Keratinocyte (primary cell): ENCODE data around the gene FEZF1. TPM values are rescaled to one million over a fixed set of nuclear protein-coding genes. Genes with fewer than 3 reads are reported as not detected.

ENCODE experiments used
- DNase-seq: peaks from one replicate; pipeline ENCODE4 v3.0.0-alpha.2; 2011; ENCODE audit warnings: low read depth, missing footprints, low spot score
- FAIRE-seq: peaks from 2 replicates; lab custom pipeline; 2011; peaks lifted over from hg19 to GRCh38; lab: Jason Lieb, UNC
- H2AFZ ChIP-seq: 2 replicates; pipeline ENCODE4 v1.6.0; 2012; ENCODE audit warnings: low read length, control low read depth, inconsistent platforms; ENCODE audit not compliant: control insufficient read depth
- H3K27ac ChIP-seq: 2 replicates; pipeline ENCODE4 v1.5.1; 2011; ENCODE audit warnings: low read length; ENCODE audit not compliant: control insufficient read depth, insufficient read depth
- H3K27me3 ChIP-seq: 3 replicates; pipeline ENCODE4 v1.6.0; 2011; ENCODE audit warnings: low read length; ENCODE audit not compliant: control insufficient read depth, insufficient read depth; ENCODE audit errors: extremely low read depth
- H3K36me3 ChIP-seq, 2 experiments: 2 replicates in 1 of 2; 3 replicates in 1 of 2; pipeline ENCODE4 v1.5.1; 2011; ENCODE audit warnings: low read length in 2 of 2, mild to moderate bottlenecking in 1 of 2; ENCODE audit not compliant: control insufficient read depth in 2 of 2, insufficient read depth in 2 of 2; ENCODE audit errors: extremely low read depth in 1 of 2
- H3K4me1 ChIP-seq: 3 replicates; pipeline ENCODE4 v1.5.1; 2011; ENCODE audit warnings: low read length; ENCODE audit not compliant: control insufficient read depth, insufficient read depth; ENCODE audit errors: extremely low read depth
- H3K4me2 ChIP-seq: 3 replicates; pipeline ENCODE4 v1.6.0; 2011; ENCODE audit warnings: low read depth, low read length; ENCODE audit not compliant: control insufficient read depth, insufficient read depth; ENCODE audit errors: extremely low read depth
- H3K4me3 ChIP-seq, 3 experiments: fragments of 200-600 bp in 1 of 3; sonication (generic) in 1 of 3; 2 replicates in 2 of 3; 3 replicates in 1 of 3; pipeline ENCODE4 v1.5.1; 2011 to 2016; ENCODE audit warnings: low read length in 3 of 3, mild to moderate bottlenecking in 3 of 3, control low read depth in 2 of 3, inconsistent platforms in 1 of 3, low read depth in 1 of 3, mixed read lengths in 1 of 3, mixed run types in 1 of 3, moderate library complexity in 1 of 3; ENCODE audit not compliant: control insufficient read depth in 2 of 3, insufficient read depth in 2 of 3; ENCODE audit errors: extremely low read depth in 1 of 3
- H3K79me2 ChIP-seq: 2 replicates; pipeline ENCODE4 v1.6.0; 2012; ENCODE audit warnings: low read length; ENCODE audit not compliant: control insufficient read depth, insufficient read depth
- H3K9ac ChIP-seq: 3 replicates; pipeline ENCODE4 v1.6.0; 2011; ENCODE audit warnings: low read length; ENCODE audit not compliant: control insufficient read depth, insufficient read depth; ENCODE audit errors: extremely low read depth
- H3K9me1 ChIP-seq: 3 replicates; pipeline ENCODE4 v1.6.0; 2011; ENCODE audit warnings: low read length; ENCODE audit not compliant: control insufficient read depth, insufficient read depth; ENCODE audit errors: extremely low read depth
- H3K9me3 ChIP-seq: 2 replicates; pipeline ENCODE4 v1.5.1; 2012; ENCODE audit warnings: low read depth, low read length; ENCODE audit not compliant: control insufficient read depth
- H4K20me1 ChIP-seq: 3 replicates; pipeline ENCODE4 v1.6.0; 2011; ENCODE audit warnings: low read length; ENCODE audit not compliant: control insufficient read depth, insufficient read depth; ENCODE audit errors: extremely low read depth
- EZH2 ChIP-seq: IDR thresholded peaks from one replicate; pipeline ENCODE4 v1.6.1; 2012; ENCODE audit warnings: inconsistent platforms, mild to moderate bottlenecking, low read length, moderate library complexity
- dilution Hi-C: fragments of 300-500 bp; cut with MboI; formaldehyde crosslinking; loops from one replicate; pipeline ENCODE4 v1.7.0; 2020; ENCODE audit warnings: low sequenced_read_pairs; ENCODE audit not compliant: extremely low pct_ligation_motif_present
- polyA minus RNA-seq, 3 experiments: library from RNA; depleted of rRNA, polyadenylated mRNA; stranded (reverse); fragments of >200 nt; gene quantifications; 1 replicate in 1 of 3; 2 replicates in 1 of 3; 3 replicates in 1 of 3; pipeline ENCODE4 v1.2.3, GENCODE V29; 2011
- polyA plus RNA-seq, 5 experiments: library from polyadenylated mRNA; depleted of rRNA in 3 of 5; stranded (reverse) in 3 of 5; stranded (forward) in 1 of 5; unstranded in 1 of 5; fragments of >200 nt; gene quantifications; 1 replicate in 1 of 5; 2 replicates in 3 of 5; 3 replicates in 1 of 5; pipeline versions ENCODE4 v1.2.1 to v1.2.3, GENCODE V29; 2011 to 2012; ENCODE audit warnings: missing spikeins in 2 of 5, low read depth in 1 of 5, low replicate concordance in 1 of 5
- TF ChIP-seq, protein P1 (sequence below), 3 experiments: IDR thresholded peaks in 1 of 3; conservative IDR thresholded peaks in 1 of 3; optimal IDR thresholded peaks in 1 of 3; 2 replicates in 2 of 3; 3 replicates in 1 of 3; pipeline versions ENCODE3 to v1.5.1; 2011; ENCODE audit warnings: low read length in 3 of 3, mild to moderate bottlenecking in 3 of 3, moderate library complexity in 2 of 3, control low read depth in 1 of 3, inconsistent platforms in 1 of 3; ENCODE audit not compliant: insufficient read depth in 2 of 3; ENCODE audit errors: extremely low read depth in 1 of 3

The FEZF1 gene
- not detected in 3 replicates for polyA plus RNA-seq
- polyA plus RNA-seq (2011; ENCODE audit: low read depth) = not detected
- polyA plus RNA-seq (2011; cell fraction: cytosol; rRNA removed) = not detected in 2 replicates
- polyA plus RNA-seq (2011; cell fraction: nucleus; rRNA removed) = not detected in 2 replicates
- not detected in 2 replicates for polyA plus RNA-seq (2012; ENCODE audit: low replicate concordance)
- not detected in 3 replicates for polyA minus RNA-seq
- polyA minus RNA-seq (2011; cell fraction: cytosol; rRNA and poly(A)+ RNA removed) = not detected
- not detected in 2 replicates for polyA minus RNA-seq (2011; cell fraction: nucleus; rRNA and poly(A)+ RNA removed)

DNA sequence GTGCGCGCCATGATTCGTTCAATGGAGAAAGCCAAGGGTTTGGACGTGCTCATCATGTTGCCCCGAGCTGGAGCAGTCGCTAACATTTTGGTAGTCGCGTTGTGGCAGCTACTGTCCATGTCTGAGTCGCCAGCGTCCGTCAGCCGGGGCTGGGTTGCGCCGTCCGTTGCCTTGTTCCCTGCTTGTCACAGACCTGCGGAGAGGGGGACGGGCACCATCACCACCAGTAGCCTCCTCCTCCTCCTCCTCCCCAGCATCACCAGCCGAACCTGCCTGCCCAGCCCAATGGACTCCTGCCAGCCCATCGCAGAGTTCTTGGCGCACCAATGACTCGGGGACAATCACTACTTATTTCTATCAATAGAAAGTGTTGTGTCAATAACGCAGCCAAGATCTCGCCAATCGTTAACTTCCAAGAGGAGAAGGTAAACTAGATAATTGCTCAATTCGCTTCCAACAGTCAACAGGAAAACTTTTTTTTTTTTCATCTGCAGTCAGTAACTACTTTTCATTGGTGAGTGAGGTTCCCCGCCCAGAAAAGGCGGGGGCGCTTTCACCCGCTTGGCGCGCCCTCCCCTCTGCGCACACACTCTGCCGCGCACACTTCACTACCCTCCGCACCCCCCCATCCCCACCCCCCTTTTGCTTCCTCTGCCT, at the start of gene FEZF1:
Gene FEZF1 (minus strand): TSS at position 432 of the 657 bp plus-strand sequence. CDS start 313 bp downstream, at position 119.
- Histone ChIP-seq H3K9me1 (no peaks in the 10 kb centered on the region), H2AFZ (no peak within 1 kb of the TSS), H3K4me2 (peak within 1 kb of the TSS; percentile 10), H4K20me1 (peaks cover 3% of the 10 kb centered on the region), H3K27me3 (peaks cover 94% of the 10 kb centered on the region), H3K9ac (no peak within 1 kb of the TSS), H3K36me3 (no peaks in the 10 kb centered on the region), H3K9me3 (peaks cover 6% of the 10 kb centered on the region), H3K4me3 (no peak within 1 kb of the TSS), H3K79me2 (no peaks in the 10 kb centered on the region), H3K27ac (no peak within 1 kb of the TSS), H3K4me1 (no peaks in the 10 kb centered on the region)
- FAIRE-seq = no peak
- TF ChIP-seq EZH2 = no peak
- TF ChIP-seq, protein P1, sequence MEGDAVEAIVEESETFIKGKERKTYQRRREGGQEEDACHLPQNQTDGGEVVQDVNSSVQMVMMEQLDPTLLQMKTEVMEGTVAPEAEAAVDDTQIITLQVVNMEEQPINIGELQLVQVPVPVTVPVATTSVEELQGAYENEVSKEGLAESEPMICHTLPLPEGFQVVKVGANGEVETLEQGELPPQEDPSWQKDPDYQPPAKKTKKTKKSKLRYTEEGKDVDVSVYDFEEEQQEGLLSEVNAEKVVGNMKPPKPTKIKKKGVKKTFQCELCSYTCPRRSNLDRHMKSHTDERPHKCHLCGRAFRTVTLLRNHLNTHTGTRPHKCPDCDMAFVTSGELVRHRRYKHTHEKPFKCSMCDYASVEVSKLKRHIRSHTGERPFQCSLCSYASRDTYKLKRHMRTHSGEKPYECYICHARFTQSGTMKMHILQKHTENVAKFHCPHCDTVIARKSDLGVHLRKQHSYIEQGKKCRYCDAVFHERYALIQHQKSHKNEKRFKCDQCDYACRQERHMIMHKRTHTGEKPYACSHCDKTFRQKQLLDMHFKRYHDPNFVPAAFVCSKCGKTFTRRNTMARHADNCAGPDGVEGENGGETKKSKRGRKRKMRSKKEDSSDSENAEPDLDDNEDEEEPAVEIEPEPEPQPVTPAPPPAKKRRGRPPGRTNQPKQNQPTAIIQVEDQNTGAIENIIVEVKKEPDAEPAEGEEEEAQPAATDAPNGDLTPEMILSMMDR (optimal IDR thresholded peaks at IDR 0.05 in 1 of 3, IDR thresholded peaks at IDR 0.05 in 1 of 3, conservative IDR thresholded peaks at IDR 0.05 in 1 of 3; ENCODE audit: extremely low read depth in 1 of 3, insufficient read depth in 2 of 3, low read length in 3 of 3) = no peak
- dilution Hi-C loops = no loop called here
- DNase-seq = no peak

GRCh38 chr7:122352454-122352853, 47.9 kb upstream of the FEZF1 start:
- no peak overlapping the region for H3K9ac ChIP-seq
- no peaks in the 10 kb centered on the region for H3K9me1 ChIP-seq
- H3K79me2 ChIP-seq = no peaks in the 10 kb centered on the region
- no peaks in the 10 kb centered on the region for H4K20me1 ChIP-seq
- no peak overlapping the region for H3K4me3 ChIP-seq
- H3K4me1 ChIP-seq = no peaks in the 10 kb centered on the region
- H3K9me3 ChIP-seq = no peaks in the 10 kb centered on the region
- H3K36me3 ChIP-seq = no peaks in the 10 kb centered on the region
- DNase-seq (no peak), FAIRE-seq (no peak)
- no peak overlapping the region for H3K4me2 ChIP-seq
- H2AFZ ChIP-seq = no peak overlapping the region
- H3K27me3 ChIP-seq = peaks cover 5% of the 10 kb centered on the region
- TF ChIP-seq, protein P1 (optimal IDR thresholded peaks at IDR 0.05 in 1 of 3, IDR thresholded peaks at IDR 0.05 in 1 of 3, conservative IDR thresholded peaks at IDR 0.05 in 1 of 3; ENCODE audit: extremely low read depth in 1 of 3, insufficient read depth in 2 of 3, low read length in 3 of 3) = no peak
- no peak for TF ChIP-seq EZH2
- dilution Hi-C loops = no loop called here
- no peak overlapping the region for H3K27ac ChIP-seq
